A673 (cell line): ENCODE results near the gene ARAP3. TPM values are rescaled to one million over a fixed set of nuclear protein-coding genes. Genes with fewer than 3 reads are reported as not detected.

ENCODE experiments used
- BruUV-seq: library from RNA; stranded (reverse); fragments of 400-500 nt; replicated peaks from 2 replicates; lab custom pipeline; 2021; lab: Mats Ljungman, UMichigan
- CTCF ChIA-PET: fragments of 300-600 bp; sonication (Branson Sonifier 250); formaldehyde crosslinking; loops from one replicate; lab custom pipeline; 2022; ENCODE audit warnings: antibody characterized with exemption; lab: Charles Lee
- POLR2A ChIA-PET: fragments of 300-600 bp; sonication (Branson Sonifier 250); formaldehyde crosslinking; loops from one replicate; lab custom pipeline; 2022; ENCODE audit warnings: antibody characterized with exemption; ENCODE audit not compliant: low non-redundant PET; lab: Charles Lee
- DNase-seq: peaks from one replicate; pipeline ENCODE4 v3.0.0-alpha.2; 2015; ENCODE audit warnings: low spot score
- H3K27ac ChIP-seq: fragments of 200-600 bp; sonication (generic); 2 replicates; pipeline ENCODE4 v1.5.1; 2016; ENCODE audit warnings: mixed run types, low read depth, mild to moderate bottlenecking, mixed read lengths, antibody characterized with exemption, low read length; ENCODE audit not compliant: poor library complexity, severe bottlenecking
- H3K27me3 ChIP-seq: fragments of 200-600 bp; sonication (generic); replicated peaks from 2 replicates; pipeline ENCODE4 v1.6.1; 2017; ENCODE audit warnings: mixed run types, low read depth, mild to moderate bottlenecking, mixed read lengths, antibody characterized with exemption, low read length; ENCODE audit not compliant: insufficient read depth, poor library complexity
- H3K36me3 ChIP-seq: fragments of 200-600 bp; sonication (generic); 2 replicates; pipeline ENCODE4 v1.6.1; 2016; ENCODE audit warnings: mixed run types, mild to moderate bottlenecking, mixed read lengths, antibody characterized with exemption, low read length; ENCODE audit not compliant: insufficient read depth, poor library complexity, severe bottlenecking
- H3K4me1 ChIP-seq: fragments of 200-600 bp; sonication (generic); 2 replicates; pipeline ENCODE4 v1.6.1; 2017; ENCODE audit warnings: mixed run types, mild to moderate bottlenecking, mixed read lengths, antibody characterized with exemption, low read length; ENCODE audit not compliant: insufficient read depth, poor library complexity, severe bottlenecking
- H3K4me3 ChIP-seq: fragments of 200-600 bp; sonication (generic); 2 replicates; pipeline ENCODE4 v1.5.1; 2016; ENCODE audit warnings: low read depth, mixed run types, mild to moderate bottlenecking, mixed read lengths, low read length; ENCODE audit not compliant: poor library complexity, severe bottlenecking
- H3K9me3 ChIP-seq: fragments of 200-600 bp; sonication (generic); 2 replicates; pipeline ENCODE4 v1.6.1; 2016; ENCODE audit warnings: mixed run types, low read depth, mild to moderate bottlenecking, mixed read lengths, antibody characterized with exemption, low read length; ENCODE audit not compliant: poor library complexity, severe bottlenecking
- CTCF ChIP-seq: fragments of 300-800, 200-600 bp; sonication (generic); conservative IDR thresholded peaks from 2 replicates; pipeline ENCODE4 v1.5.1; 2017; ENCODE audit warnings: low read depth, mild to moderate bottlenecking, antibody characterized with exemption, low read length, moderate library complexity, mixed read lengths
- EZH2 ChIP-seq: fragments of 200-600 bp; sonication (generic); IDR thresholded peaks from 2 replicates; pipeline ENCODE4 v1.6.1; 2017; ENCODE audit warnings: borderline replicate concordance, low read depth, mild to moderate bottlenecking, mixed read lengths, antibody characterized with exemption, low read length; ENCODE audit not compliant: poor library complexity, severe bottlenecking
- intact Hi-C: fragments of 100-400 bp; cut with micrococcal nuclease; formaldehyde crosslinking; loops from one replicate; pipeline ENCODE4 v1.10.0; 2022; ENCODE audit not compliant: unreplicated experiment
- total RNA-seq: library from RNA; stranded (reverse); gene quantifications from 2 replicates; pipeline ENCODE4 v1.2.3, GENCODE V29; 2021

ARAP3 gene
- total RNA-seq, 1 experiment from 2014 or later, result 4.1 TPM

- Histone ChIP-seq H3K4me1 (peaks cover 4% of the 10 kb centered on the region), H3K27ac (no peak overlapping the region), H3K27me3 (no peaks in the 10 kb centered on the region), H3K9me3 (no peaks in the 10 kb centered on the region), H3K36me3 (peaks cover 65% of the 10 kb centered on the region), H3K4me3 (no peak overlapping the region)
- intact Hi-C loops, result no loop called here
- TF ChIP-seq CTCF (no peak), EZH2 (no peak)
- no TSS peak for BruUV-seq
- DNase-seq, result no peak
- ChIA-PET CTCF (no interaction called here), POLR2A (no interaction called here)
These were observed 58.4 kb downstream of the ARAP3 start for GRCh38 chr5:141623611-141624010.

- intact Hi-C loops, result no loop called here
- Histone ChIP-seq H3K9me3 (no peaks in the 10 kb centered on the region), H3K4me1 (peaks cover 4% of the 10 kb centered on the region), H3K27me3 (no peaks in the 10 kb centered on the region), H3K4me3 (no peak overlapping the region), H3K27ac (no peak overlapping the region), H3K36me3 (peaks cover 61% of the 10 kb centered on the region)
- CTCF ChIA-PET, result interaction anchor here (0.5 kb wide), 1 partner anchor 31 kb away, joined by 3 read pairs; no protein-coding TSS in a partner anchor
- DNase-seq, result no peak
- TF ChIP-seq EZH2 (no peak), CTCF (no peak)
- BruUV-seq, result no TSS peak
- POLR2A ChIA-PET, result no interaction called here
These were observed 58.8 kb downstream of the ARAP3 start for GRCh38 chr5:141623186-141623585.

- no peaks in the 10 kb centered on the region for H3K9me3 ChIP-seq
- no TSS peak for BruUV-seq
- H3K27me3 ChIP-seq, result no peaks in the 10 kb centered on the region
- H3K4me1 ChIP-seq, result peaks cover 26% of the 10 kb centered on the region
- CTCF ChIA-PET, result interaction anchor here (0.5 to 1.9 kb wide), 14 partner anchors 10 to 436 kb away, joined by 3 to 50 read pairs (median 4); partner anchors contain the start of genes HDAC3, PCDHB16 and RELL2
- H3K27ac ChIP-seq, result peak within 1 kb of the TSS; percentile 90
- DNase-seq, result peak; percentile 99
- intact Hi-C loops, result loop anchor here (1.0 kb wide), 1 partner anchor 27 kb away; no protein-coding TSS in a partner anchor
- peak within 1 kb of the TSS; percentile 92 for H3K4me3 ChIP-seq
- POLR2A ChIA-PET, result interaction anchor here (1.2 kb wide), 1 partner anchor 27 kb away, joined by 3 read pairs; no protein-coding TSS in a partner anchor
- TF ChIP-seq CTCF (peak; percentile 99), EZH2 (no peak)
- H3K36me3 ChIP-seq, result peaks cover 36% of the 10 kb centered on the region
These were observed 63.1 kb downstream of the ARAP3 start, which contains the start of gene DIAPH1 for GRCh38 chr5:141618804-141619554. TSS of gene DIAPH1 (minus strand) at chr5:141619000. CDS start at chr5:141618914, 86 bp downstream.
